ENCODE data around the gene ZNF846. TPM values are rescaled to one million over a fixed set of nuclear protein-coding genes. Genes with fewer than 3 reads are reported as not detected.
"Not testable (repeated sequence)": the region's sequence is repeated elsewhere in the genome, so short reads cannot be mapped to it uniquely, and the experiment has no call there.

ZNF846 gene
- total RNA-seq, 1 experiment from 2014 or later = 3.9 TPM

DNA sequence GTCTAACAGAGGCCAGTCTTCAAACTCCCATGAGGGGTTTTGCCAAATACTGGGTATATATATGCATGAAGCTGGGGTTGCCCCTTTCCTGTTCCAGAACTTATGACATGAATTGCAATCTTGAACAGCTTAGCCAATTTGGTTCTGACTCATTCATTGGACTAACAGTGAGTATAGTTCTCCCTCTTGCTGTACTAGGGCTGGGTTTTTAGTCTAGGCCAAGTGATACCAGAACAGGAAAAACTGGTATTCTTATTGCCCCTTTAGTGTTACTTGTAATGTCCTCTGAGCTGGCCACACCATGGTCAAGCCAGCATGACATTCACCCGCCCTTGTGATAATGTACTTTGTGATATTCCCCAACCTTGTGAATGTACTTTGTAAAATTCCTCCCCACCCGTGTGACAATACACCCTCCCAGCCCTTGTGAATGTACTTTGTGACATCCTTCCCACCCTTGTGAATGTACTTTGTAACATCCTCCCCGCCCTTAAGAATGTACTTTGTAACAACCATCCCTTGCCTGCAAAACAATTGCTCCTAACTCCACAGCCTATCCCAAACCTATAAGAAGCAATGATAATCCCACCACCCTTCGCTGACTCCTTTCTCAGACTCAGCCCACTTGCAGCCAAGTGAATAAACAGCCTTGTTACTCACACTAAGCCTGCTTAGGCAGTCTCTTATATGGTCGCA, 26.9 kb downstream of the ZNF846 start:
- Histone ChIP-seq H3K27ac (ENCODE audit: low read depth, low read length, poor library complexity, severe bottlenecking) (no peak overlapping the region), H3K36me3 (ENCODE audit: insufficient read depth, low read length, poor library complexity, severe bottlenecking) (no peaks in the 10 kb centered on the region), H3K4me1 (ENCODE audit: insufficient read depth, low read length, poor library complexity, severe bottlenecking) (no peaks in the 10 kb centered on the region), H3K4me3 (ENCODE audit: low read depth, low read length, poor library complexity, severe bottlenecking) (no peak overlapping the region), H3K9me3 (ENCODE audit: low read depth, low read length, poor library complexity, severe bottlenecking) (no peaks in the 10 kb centered on the region), H3K27me3 (replicated peaks; ENCODE audit: insufficient read depth, low read depth, low read length, poor library complexity) (no peaks in the 10 kb centered on the region)
- DNase-seq (ENCODE audit: low spot score) = no peak
- no TSS peak for BruUV-seq (replicated peaks)
- intact Hi-C loops (cut with micrococcal nuclease; ENCODE audit: unreplicated experiment) = no loop called here
- CTCF ChIA-PET = no interaction called here
- POLR2A ChIA-PET (ENCODE audit: low non-redundant PET) = no interaction called here
- TF ChIP-seq, protein P1, sequence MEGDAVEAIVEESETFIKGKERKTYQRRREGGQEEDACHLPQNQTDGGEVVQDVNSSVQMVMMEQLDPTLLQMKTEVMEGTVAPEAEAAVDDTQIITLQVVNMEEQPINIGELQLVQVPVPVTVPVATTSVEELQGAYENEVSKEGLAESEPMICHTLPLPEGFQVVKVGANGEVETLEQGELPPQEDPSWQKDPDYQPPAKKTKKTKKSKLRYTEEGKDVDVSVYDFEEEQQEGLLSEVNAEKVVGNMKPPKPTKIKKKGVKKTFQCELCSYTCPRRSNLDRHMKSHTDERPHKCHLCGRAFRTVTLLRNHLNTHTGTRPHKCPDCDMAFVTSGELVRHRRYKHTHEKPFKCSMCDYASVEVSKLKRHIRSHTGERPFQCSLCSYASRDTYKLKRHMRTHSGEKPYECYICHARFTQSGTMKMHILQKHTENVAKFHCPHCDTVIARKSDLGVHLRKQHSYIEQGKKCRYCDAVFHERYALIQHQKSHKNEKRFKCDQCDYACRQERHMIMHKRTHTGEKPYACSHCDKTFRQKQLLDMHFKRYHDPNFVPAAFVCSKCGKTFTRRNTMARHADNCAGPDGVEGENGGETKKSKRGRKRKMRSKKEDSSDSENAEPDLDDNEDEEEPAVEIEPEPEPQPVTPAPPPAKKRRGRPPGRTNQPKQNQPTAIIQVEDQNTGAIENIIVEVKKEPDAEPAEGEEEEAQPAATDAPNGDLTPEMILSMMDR (conservative IDR thresholded peaks at IDR 0.05; ENCODE audit: low read depth, low read length) = no peak
- TF ChIP-seq EZH2 (IDR thresholded peaks at IDR 0.05; ENCODE audit: borderline replicate concordance, low read depth, low read length, poor library complexity, severe bottlenecking) = no peak

DNA sequence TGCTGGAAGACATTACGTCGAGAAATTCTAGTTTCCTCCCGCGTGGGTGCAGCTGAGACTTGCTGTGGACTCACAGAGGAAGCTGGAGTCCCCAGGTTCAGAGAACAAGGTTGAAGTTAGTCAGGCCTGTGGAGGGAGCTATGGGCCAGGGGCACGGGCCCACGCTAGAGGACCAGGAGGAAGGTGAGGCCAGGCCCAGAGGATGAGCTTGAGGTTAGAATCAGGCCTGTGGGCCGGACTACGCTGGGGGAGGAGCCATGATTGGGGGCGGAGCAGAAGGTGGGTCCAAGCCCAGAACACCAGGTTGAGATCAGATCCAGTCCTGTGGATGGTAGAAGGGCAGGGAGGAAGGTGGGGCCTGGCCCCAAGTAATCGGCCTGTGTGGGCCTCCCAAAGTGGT, 32.6 kb downstream of the ZNF846 start:
- intact Hi-C loops (cut with micrococcal nuclease; ENCODE audit: unreplicated experiment) = no loop called here
- ChIA-PET CTCF (interaction anchor here (0.6 kb wide), 1 partner anchor 48 kb away, joined by 3 read pairs; no protein-coding TSS in a partner anchor), POLR2A (ENCODE audit: low non-redundant PET) (no interaction called here)
- Histone ChIP-seq H3K9me3 (ENCODE audit: low read depth, low read length, poor library complexity, severe bottlenecking) (peaks cover 10% of the 10 kb centered on the region), H3K27ac (ENCODE audit: low read depth, low read length, poor library complexity, severe bottlenecking) (no peak overlapping the region), H3K4me3 (ENCODE audit: low read depth, low read length, poor library complexity, severe bottlenecking) (no peak overlapping the region), H3K27me3 (replicated peaks; ENCODE audit: insufficient read depth, low read depth, low read length, poor library complexity) (no peaks in the 10 kb centered on the region), H3K4me1 (ENCODE audit: insufficient read depth, low read length, poor library complexity, severe bottlenecking) (no peaks in the 10 kb centered on the region), H3K36me3 (ENCODE audit: insufficient read depth, low read length, poor library complexity, severe bottlenecking) (no peaks in the 10 kb centered on the region)
- BruUV-seq (replicated peaks) = no TSS peak
- DNase-seq (ENCODE audit: low spot score) = no peak
- TF ChIP-seq, protein P1 (conservative IDR thresholded peaks at IDR 0.05; ENCODE audit: low read depth, low read length) = no peak
- no peak for TF ChIP-seq EZH2 (IDR thresholded peaks at IDR 0.05; ENCODE audit: borderline replicate concordance, low read depth, low read length, poor library complexity, severe bottlenecking)

DNA sequence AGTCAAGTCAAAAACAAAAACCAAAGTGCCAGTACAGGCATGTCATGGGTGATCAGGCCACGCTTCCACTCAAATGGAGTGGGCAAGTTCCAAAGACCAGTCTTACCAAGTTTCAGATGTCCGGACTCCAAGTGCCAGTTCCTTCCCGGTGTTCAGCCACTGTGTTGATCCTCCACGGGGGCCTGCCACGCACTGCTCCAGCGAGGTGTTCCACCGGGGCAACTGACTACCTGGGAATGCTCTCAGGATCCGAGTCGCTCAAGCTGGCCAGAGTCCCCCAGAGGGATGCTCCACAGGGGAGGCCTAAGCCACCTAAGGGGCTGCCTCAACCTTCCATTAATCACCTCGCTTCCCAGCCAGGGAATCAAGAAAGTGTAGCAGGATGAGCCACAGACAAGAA, 38.5 kb downstream of the ZNF846 start:
- BruUV-seq (replicated peaks); H3K4me3 ChIP-seq (ENCODE audit: low read depth, low read length, poor library complexity, severe bottlenecking); H3K9me3 ChIP-seq (ENCODE audit: low read depth, low read length, poor library complexity, severe bottlenecking); intact Hi-C loops (cut with micrococcal nuclease; ENCODE audit: unreplicated experiment); POLR2A ChIA-PET (ENCODE audit: low non-redundant PET); H3K36me3 ChIP-seq (ENCODE audit: insufficient read depth, low read length, poor library complexity, severe bottlenecking); H3K27ac ChIP-seq (ENCODE audit: low read depth, low read length, poor library complexity, severe bottlenecking); DNase-seq (ENCODE audit: low spot score); H3K27me3 ChIP-seq (replicated peaks; ENCODE audit: insufficient read depth, low read depth, low read length, poor library complexity); CTCF ChIA-PET: not testable (repeated sequence)
- peaks cover 13% of the 10 kb centered on the region for H3K4me1 ChIP-seq (ENCODE audit: insufficient read depth, low read length, poor library complexity, severe bottlenecking)

- Histone ChIP-seq H3K9me3 (ENCODE audit: low read depth, low read length, poor library complexity, severe bottlenecking) (peaks cover under 1% of the 10 kb centered on the region), H3K27ac (ENCODE audit: low read depth, low read length, poor library complexity, severe bottlenecking) (no peak overlapping the region), H3K4me3 (ENCODE audit: low read depth, low read length, poor library complexity, severe bottlenecking) (no peak overlapping the region), H3K4me1 (ENCODE audit: insufficient read depth, low read length, poor library complexity, severe bottlenecking) (peaks cover 13% of the 10 kb centered on the region), H3K27me3 (replicated peaks; ENCODE audit: insufficient read depth, low read depth, low read length, poor library complexity) (no peaks in the 10 kb centered on the region), H3K36me3 (ENCODE audit: insufficient read depth, low read length, poor library complexity, severe bottlenecking) (no peaks in the 10 kb centered on the region)
- no TSS peak for BruUV-seq (replicated peaks)
- DNase-seq (ENCODE audit: low spot score) = no peak
- ChIA-PET CTCF (no interaction called here), POLR2A (ENCODE audit: low non-redundant PET) (no interaction called here)
- TF ChIP-seq, protein P1 (conservative IDR thresholded peaks at IDR 0.05; ENCODE audit: low read depth, low read length) = no peak
- TF ChIP-seq EZH2 (IDR thresholded peaks at IDR 0.05; ENCODE audit: borderline replicate concordance, low read depth, low read length, poor library complexity, severe bottlenecking) = no peak
- intact Hi-C loops (cut with micrococcal nuclease; ENCODE audit: unreplicated experiment) = no loop called here
These were observed 39.4 kb downstream of the ZNF846 start for GRCh38 chr19:9729162-9729561.

All from A673 (cell line).